ENCODE data around the gene EPB41L3.
"Not testable (repeated sequence)": the region's sequence is repeated elsewhere in the genome, so short reads cannot be mapped to it uniquely, and the experiment has no call there.

EPB41L3 gene

DNA sequence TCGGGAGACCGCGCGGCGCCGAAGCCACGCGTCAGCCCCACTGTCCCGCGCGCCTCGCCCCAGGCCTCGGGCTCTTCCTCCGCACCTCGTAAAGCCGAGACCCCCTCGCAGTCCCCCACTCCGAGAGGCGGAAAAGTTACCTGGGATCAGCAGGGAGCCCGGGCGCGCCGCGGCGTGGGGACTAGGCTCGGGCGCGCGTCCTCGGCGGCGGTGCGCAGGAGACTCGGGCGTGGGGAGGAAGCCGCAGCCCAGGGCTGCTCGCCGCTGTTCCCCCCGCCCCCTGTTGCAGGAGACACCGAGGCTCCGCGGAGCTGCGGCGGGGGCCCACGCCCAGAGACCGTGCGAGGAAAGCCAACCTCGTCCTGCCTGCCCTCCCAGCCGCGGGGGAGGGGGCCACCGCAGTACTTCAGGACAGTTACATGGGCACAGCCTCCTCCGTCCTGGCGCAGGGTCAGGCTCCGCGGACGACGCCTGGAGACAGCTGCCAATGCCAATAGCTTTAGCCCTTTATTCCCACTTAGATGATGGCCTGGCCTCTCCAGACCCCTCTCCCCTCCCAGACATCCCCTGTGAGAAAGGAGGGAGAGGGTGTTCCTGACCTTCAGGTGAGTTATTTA lies at the start of gene EPB41L3:
Gene EPB41L3, minus strand, starts transcription at position 225 of the 617 bp plus-strand sequence. CDS start 54,814 bp downstream, outside the sequence.
- DNase-seq (ENCODE audit: low read depth) = no peak

DNA sequence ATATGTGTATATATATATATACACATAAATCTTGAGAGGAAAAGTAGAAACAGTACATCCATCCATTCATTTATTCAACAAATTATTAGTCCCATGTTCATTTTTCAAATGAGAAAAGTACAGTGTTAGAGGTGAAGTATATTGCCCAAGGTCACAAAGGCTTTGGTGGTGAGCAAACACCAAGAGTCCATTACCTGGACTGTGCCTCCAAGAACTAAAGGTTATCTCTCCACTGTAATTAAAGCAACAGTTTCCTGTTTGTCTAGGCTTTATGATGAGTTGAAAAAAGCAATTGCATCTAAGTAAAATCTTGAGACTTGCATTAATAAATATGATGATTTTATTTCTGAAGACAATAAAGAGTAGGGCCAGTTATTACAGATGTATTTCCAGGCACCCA lies 44.7 kb upstream of the EPB41L3 start:
- no peak for DNase-seq (ENCODE audit: low read depth)

DNA sequence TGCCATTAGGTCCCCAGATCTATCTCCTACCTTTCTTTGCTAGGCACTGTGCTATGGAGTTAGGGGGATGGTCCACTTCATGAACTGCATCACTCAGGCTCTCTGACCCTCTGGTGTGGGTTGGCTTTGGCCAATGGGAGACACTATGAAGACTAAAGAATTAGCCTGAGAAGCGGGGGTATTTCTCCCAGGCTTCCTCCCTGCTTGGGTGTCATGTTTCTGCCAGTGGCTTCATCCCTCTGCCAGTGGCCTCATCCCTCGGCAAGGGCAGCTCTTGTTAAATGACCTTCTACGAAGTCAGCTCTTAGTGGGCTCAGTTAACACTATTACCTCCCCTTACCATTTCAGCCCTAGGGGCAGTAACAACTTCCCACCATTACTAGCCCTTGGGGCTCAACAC lies 41.9 kb upstream of the EPB41L3 start:
- no peak for DNase-seq (ENCODE audit: low read depth)

GRCh38 chr18:5584746-5585417 lies 41.1 kb upstream of the EPB41L3 start:
- no peak for DNase-seq (ENCODE audit: low read depth)

DNA sequence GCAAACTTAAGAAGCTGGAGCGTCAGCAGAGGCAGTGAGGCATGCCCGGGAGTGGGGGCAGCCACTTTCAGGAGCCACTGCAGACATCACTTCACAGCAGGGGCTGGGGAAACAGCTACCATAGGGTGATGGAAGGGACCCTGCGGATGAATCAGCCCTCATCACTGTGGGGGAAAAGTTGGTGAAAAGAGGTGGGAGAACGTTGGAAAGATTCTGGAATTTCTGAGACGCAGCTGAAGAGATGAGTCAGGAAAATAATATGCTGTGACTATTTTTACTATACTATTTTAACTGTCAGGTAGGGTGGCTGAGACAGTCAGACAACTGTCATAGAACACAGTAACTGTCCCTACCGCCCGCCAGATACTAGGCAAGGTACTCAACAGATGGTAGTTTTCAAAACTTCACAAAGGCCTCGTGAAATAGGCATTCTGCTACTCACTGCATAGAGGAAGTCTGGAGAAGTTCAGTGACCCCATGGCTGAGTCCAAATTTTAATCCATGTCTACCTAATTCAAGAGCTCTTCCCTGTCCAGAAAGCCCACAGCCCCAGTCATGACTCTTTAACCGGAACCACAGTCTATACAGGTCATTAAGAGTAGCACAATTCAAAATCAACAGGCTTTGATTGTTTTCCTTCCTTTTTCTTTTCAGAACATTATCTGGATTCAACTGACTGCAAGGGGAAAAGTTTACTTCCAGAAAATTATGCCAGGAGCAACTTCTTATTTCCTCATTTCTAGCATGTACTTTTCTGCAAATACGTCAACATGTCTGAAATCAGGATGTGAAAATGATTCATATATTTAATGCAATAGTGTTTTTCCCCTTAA lies 39.3 kb upstream of the EPB41L3 start:
- no peak for DNase-seq (ENCODE audit: low read depth)

GRCh38 chr18:5582076-5582475 lies 38.3 kb upstream of the EPB41L3 start:
- no peak for DNase-seq (ENCODE audit: low read depth)

GRCh38 chr18:5574843-5575242 lies 31.0 kb upstream of the EPB41L3 start:
- no peak for DNase-seq (ENCODE audit: low read depth)

DNA sequence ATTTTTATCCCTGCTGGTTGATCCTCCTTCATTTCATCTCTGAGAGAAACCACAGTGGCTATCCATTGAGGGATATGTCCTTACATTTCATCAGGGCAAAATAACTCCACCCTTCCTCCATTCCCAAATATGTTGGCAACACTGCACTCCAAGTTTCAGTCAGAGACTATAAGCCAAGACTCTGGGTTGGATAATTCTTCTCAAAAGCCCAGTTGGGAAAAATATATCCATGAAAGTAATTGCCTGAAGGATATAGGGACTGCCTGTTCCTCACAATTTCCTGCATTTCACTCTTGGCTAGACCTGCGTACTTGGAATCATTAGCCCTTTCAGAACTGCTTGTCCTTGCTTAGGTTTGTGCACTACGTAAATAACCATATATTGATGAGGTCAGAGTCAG lies 27.9 kb upstream of the EPB41L3 start:
- no peak for DNase-seq (ENCODE audit: low read depth)

- DNase-seq (ENCODE audit: low read depth) = not testable (repeated sequence)
Observed at GRCh38 chr18:5570613-5571012, 26.8 kb upstream of the EPB41L3 start.

DNA sequence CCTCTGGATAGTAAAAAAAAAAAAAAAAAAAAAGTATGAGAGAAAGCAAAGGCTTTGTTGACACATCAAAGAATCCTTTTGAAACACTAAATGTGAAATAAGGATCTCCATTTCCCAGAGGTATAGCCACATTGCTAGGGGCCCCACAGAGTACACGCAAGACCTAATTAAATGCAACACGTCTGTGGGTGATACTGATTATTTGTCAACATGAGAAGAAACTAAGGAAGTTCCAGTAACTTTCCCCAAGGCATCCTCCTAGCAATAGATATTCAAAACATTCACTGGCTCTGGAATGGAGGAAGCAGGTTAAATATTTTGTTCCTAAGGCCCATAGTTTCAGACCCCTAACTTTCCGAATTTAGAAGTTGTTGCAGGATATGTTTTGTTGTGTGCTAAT lies 24.6 kb upstream of the EPB41L3 start:
- DNase-seq (ENCODE audit: low read depth) = no peak

DNA sequence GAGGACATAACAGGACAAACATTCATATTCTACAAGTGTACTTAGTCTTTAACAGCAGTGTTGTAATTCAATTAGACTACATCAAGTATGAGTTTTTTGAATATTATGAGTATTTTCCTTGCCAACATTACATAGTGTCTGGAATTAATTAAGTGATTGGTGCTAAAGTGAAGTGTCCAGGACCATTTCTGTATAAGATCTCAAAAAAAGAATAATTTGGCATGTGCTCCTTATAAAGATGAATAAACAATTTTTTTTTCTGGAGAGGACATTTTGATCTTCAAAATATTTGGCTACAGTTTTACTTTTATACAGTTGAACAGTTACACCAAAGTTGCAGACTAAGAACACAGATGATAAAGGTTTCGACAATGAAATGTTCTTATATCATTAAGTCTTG lies 15.1 kb upstream of the EPB41L3 start:
- DNase-seq (ENCODE audit: low read depth) = no peak

DNA sequence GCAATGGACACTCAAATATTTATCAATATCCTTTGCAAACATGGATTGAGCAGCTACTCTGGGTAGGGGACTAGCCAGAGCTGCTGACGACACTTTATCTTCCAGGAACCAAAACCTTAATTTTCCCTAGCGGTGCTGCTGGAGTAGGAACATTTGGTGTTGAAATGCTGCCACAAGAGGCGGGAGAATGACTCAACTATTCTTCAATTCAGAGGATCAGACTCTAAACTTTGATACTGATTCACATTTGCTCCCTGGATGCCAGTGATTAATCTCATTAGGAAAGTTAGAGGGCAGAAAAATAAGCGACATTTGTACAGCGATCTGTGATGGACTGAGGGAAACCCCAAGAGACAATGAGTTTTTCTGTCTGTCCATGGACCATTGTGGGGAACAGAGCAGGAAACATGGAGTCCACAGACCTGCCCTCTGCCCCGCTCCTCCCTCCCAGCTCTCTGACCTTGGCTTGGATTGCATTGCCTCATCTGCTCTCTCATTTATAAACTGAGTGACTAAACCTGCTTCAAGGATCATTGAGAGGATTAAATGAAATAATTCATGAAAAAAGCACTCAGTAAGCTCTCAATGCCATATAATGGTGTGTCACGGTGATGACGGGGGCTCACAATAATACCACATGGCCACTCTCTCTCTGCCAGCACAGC lies 12.6 kb upstream of the EPB41L3 start:
- DNase-seq (ENCODE audit: low read depth) = no peak

GRCh38 chr18:5554629-5555028 lies 10.8 kb upstream of the EPB41L3 start:
- DNase-seq (ENCODE audit: low read depth) = no peak

GRCh38 chr18:5546660-5547059 lies 2.9 kb upstream of the EPB41L3 start:
- DNase-seq (ENCODE audit: low read depth) = no peak

GRCh38 chr18:5543036-5543680 lies 639 bp downstream of the EPB41L3 start:
- DNase-seq (ENCODE audit: low read depth) = no peak

- no peak for DNase-seq (ENCODE audit: low read depth)
Observed at GRCh38 chr18:5542515-5543035, 1.2 kb downstream of the EPB41L3 start.

DNA sequence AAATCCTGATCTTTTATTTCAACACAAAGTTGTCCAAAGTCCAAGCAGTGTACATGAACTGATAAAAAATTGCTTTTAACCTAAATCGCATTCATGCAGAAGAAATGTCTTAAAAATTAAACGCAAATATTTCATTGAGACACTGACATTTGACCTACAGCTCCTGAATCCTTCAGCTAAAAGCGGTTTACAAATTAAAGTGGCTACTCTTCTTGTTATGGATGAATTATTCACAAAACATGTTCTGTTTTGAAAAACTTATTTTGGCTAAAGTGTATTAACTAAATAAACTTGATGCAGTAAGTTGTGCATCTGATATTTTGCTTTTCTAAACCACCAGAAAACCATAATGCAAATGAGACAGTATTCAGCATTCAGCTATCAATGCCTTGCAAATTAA lies 2.2 kb downstream of the EPB41L3 start:
- no peak for DNase-seq (ENCODE audit: low read depth)

DNA sequence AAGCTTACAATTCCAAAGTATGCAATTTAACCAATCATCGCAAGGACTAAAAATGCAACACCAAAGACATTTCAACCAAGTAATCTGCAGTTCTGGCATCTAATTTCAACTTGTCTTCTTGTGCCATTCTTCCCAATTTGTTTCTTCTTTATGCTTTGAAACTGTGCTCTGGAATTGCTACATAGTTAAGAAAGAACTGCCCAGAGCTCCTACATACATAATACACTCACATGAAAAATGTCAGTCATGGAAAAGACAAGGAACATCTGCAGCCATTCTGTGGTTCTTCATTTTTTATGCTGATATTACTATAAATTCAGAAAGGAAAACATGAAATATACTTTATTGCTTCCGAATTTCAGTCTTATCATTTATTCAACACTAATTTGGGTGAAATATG lies 4.4 kb downstream of the EPB41L3 start:
- DNase-seq (ENCODE audit: low read depth) = no peak

- no peak for DNase-seq (ENCODE audit: low read depth)
Observed at GRCh38 chr18:5538544-5538943, 5.3 kb downstream of the EPB41L3 start.

GRCh38 chr18:5537860-5538259 lies 5.9 kb downstream of the EPB41L3 start:
- DNase-seq (ENCODE audit: low read depth) = no peak

DNA sequence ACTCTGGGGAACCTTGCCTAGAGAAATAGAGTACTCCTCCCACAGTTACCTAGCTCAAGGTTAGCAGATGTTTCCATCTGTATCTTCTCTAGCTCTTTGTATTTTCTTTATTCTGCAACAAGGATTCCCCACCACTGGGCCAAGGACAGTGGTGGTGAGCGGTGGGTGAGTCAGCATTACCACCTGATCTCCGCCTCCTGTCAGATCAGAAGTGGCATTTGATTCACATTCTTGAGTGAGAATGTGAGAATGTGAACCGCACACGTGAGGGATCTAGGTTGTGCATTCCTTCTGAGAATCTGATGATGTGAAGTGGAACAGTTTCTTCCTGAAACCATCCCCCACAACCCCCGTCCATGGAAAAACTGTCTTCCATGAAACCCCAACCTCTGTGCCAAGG lies 9.0 kb downstream of the EPB41L3 start:
- DNase-seq (ENCODE audit: low read depth) = no peak

DNA sequence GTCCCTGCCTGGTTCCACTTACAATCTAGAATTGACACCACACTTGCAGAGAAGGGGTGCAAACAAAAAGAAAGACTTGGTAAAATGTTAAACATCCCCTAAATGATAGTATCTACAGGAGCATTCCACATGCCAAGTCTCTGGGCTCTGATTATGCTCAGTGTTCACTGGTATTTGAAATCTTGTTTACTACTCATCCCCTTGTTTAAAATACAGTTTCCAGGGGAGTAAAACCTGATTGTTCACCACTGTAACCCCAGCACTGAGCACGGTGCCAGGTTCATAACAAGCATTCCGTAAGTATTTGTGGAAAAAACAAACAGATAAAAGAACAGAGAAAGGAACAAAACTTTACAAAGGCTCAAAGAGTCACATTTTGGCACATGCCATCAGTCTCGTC lies 11.7 kb downstream of the EPB41L3 start:
- DNase-seq (ENCODE audit: low read depth) = no peak
